AG09309 (cell line): Measurements from ENCODE around the gene GPD2.
"Not testable (repeated sequence)": the region's sequence is repeated elsewhere in the genome, so short reads cannot be mapped to it uniquely, and the experiment has no call there.

Source experiments
- DNase-seq: peaks from one replicate; pipeline ENCODE4 v3.0.0-alpha.2; 2010; ENCODE audit warnings: low read depth
- H3K4me3 ChIP-seq: 2 replicates; pipeline ENCODE4 v1.5.1; 2011; ENCODE audit warnings: mild to moderate bottlenecking, low read depth, low read length, moderate library complexity; ENCODE audit not compliant: control insufficient read depth
- CTCF ChIP-seq: IDR thresholded peaks from 2 replicates; pipeline ENCODE4 v1.5.1; 2011; ENCODE audit warnings: mild to moderate bottlenecking, low read depth, low read length, inconsistent platforms; ENCODE audit not compliant: insufficient read depth, control insufficient read depth; ENCODE audit errors: missing control alignments

GPD2 gene

GRCh38 chr2:156592809-156593593, 156.8 kb downstream of the GPD2 start:
- no peak overlapping the region for H3K4me3 ChIP-seq
- TF ChIP-seq CTCF, result no peak
- DNase-seq, result no peak

GRCh38 chr2:156593594-156593921, 157.4 kb downstream of the GPD2 start:
- DNase-seq, result no peak
- no peak overlapping the region for H3K4me3 ChIP-seq
- no peak for TF ChIP-seq CTCF

- no peak for DNase-seq
- TF ChIP-seq CTCF, result no peak
- H3K4me3 ChIP-seq, result no peak overlapping the region
Measured at GRCh38 chr2:156598563-156598962, 162.4 kb downstream of the GPD2 start.

GRCh38 chr2:156600196-156600595, 164.0 kb downstream of the GPD2 start:
- TF ChIP-seq CTCF, result no peak
- no peak overlapping the region for H3K4me3 ChIP-seq
- no peak for DNase-seq

GRCh38 chr2:156601855-156602551, 165.8 kb downstream of the GPD2 start:
- no peak for TF ChIP-seq CTCF
- DNase-seq, result no peak
- H3K4me3 ChIP-seq, result no peak overlapping the region

GRCh38 chr2:156602552-156602933, 166.4 kb downstream of the GPD2 start:
- DNase-seq, result no peak
- no peak overlapping the region for H3K4me3 ChIP-seq
- no peak for TF ChIP-seq CTCF

GRCh38 chr2:156615836-156616322, 179.7 kb downstream of the GPD2 start:
- no peak for DNase-seq
- TF ChIP-seq CTCF, result no peak
- no peak overlapping the region for H3K4me3 ChIP-seq

- not testable (repeated sequence) for DNase-seq, H3K4me3 ChIP-seq
Measured at GRCh38 chr2:156618071-156618470, 181.9 kb downstream of the GPD2 start.
